Neutrophil (primary cell): ENCODE measurements around the gene ZFP36L2.
"Not testable (repeated sequence)": the region's sequence is repeated elsewhere in the genome, so short reads cannot be mapped to it uniquely, and the experiment has no call there.

Experiments
- H3K27ac ChIP-seq: fragments of 200-600 bp; sonication (generic); 2 replicates; pipeline ENCODE4 v1.5.1; 2016; ENCODE audit warnings: mild to moderate bottlenecking, moderate library complexity
- H3K27me3 ChIP-seq: fragments of 200-600 bp; sonication (generic); 2 replicates; pipeline ENCODE4 v1.6.0; 2016; ENCODE audit warnings: mild to moderate bottlenecking
- H3K36me3 ChIP-seq: fragments of 200-600 bp; sonication (generic); 2 replicates; pipeline ENCODE4 v1.5.1; 2017
- H3K4me1 ChIP-seq, 2 experiments: fragments of 200-600 bp in 1 of 2; sonication (generic) in 1 of 2; 1 replicate in 1 of 2; 2 replicates in 1 of 2; pipeline versions ENCODE4 v1.5.1 to v1.6.1; 2013 to 2016; ENCODE audit warnings: low read depth in 1 of 2, low read length in 1 of 2, mild to moderate bottlenecking in 1 of 2, moderate library complexity in 1 of 2; ENCODE audit not compliant: control insufficient read depth in 1 of 2, insufficient read depth in 1 of 2
- H3K4me3 ChIP-seq, 2 experiments: fragments of 200-600 bp in 1 of 2; sonication (generic) in 1 of 2; 1 replicate in 1 of 2; 2 replicates in 1 of 2; pipeline ENCODE4 v1.5.1; 2013 to 2016; ENCODE audit warnings: low read depth in 1 of 2, low read length in 1 of 2, mild to moderate bottlenecking in 1 of 2, moderate library complexity in 1 of 2
- H3K9me3 ChIP-seq: fragments of 200-600 bp; sonication (generic); 2 replicates; pipeline ENCODE4 v1.5.1; 2016
- TF ChIP-seq, protein P1 (sequence below): fragments of 200-600 bp; sonication (generic); IDR thresholded peaks from 2 replicates; pipeline ENCODE4 v1.5.1; 2016; ENCODE audit warnings: antibody characterized with exemption

Gene ZFP36L2

DNA sequence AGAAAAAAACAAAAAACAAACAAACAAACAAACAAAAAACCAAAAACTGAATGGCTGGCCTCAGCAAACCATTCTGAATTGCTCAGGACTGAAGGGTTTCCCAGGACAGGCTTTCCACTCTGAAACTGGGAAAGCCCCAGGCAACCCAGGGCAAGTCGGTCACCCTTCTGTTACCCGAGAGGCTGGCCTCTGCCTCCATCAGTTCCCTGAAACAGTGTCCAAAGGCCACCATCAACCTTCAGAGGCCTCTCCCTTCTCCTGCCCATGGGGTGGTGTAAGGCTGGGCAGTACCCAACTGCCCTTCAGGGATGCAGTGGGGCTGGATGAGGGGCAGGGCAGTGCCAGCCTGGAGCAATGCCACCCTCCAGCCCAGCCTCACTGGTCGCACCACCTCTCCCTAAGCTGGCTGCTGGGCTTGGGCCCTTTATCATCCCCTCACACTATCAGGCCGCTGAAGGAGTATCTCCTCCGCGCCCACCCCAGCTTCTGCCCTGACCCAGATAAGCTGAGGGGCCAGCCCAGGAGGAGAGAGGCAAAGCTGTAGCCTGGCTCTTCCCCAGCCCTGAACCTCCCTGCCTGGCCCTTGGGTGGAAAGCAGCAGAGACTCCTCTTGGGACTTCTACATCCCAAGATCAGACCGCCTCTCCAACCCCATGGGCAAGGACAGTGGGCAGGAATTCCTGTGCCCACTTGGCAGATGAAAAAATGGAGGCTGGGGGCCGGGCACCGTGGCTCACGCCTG, 35.9 kb downstream of the ZFP36L2 start:
- Histone ChIP-seq H3K9me3 (no peaks in the 10 kb centered on the region), H3K27me3 (no peaks in the 10 kb centered on the region), H3K36me3 (no peaks in the 10 kb centered on the region), H3K4me1 (peaks cover 43 to 52% of the 10 kb centered on the region in 2 experiments), H3K4me3 (no peak overlapping the region), H3K27ac (peak overlapping the region; percentile 3)
- TF ChIP-seq, protein P1, sequence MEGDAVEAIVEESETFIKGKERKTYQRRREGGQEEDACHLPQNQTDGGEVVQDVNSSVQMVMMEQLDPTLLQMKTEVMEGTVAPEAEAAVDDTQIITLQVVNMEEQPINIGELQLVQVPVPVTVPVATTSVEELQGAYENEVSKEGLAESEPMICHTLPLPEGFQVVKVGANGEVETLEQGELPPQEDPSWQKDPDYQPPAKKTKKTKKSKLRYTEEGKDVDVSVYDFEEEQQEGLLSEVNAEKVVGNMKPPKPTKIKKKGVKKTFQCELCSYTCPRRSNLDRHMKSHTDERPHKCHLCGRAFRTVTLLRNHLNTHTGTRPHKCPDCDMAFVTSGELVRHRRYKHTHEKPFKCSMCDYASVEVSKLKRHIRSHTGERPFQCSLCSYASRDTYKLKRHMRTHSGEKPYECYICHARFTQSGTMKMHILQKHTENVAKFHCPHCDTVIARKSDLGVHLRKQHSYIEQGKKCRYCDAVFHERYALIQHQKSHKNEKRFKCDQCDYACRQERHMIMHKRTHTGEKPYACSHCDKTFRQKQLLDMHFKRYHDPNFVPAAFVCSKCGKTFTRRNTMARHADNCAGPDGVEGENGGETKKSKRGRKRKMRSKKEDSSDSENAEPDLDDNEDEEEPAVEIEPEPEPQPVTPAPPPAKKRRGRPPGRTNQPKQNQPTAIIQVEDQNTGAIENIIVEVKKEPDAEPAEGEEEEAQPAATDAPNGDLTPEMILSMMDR = no peak

DNA sequence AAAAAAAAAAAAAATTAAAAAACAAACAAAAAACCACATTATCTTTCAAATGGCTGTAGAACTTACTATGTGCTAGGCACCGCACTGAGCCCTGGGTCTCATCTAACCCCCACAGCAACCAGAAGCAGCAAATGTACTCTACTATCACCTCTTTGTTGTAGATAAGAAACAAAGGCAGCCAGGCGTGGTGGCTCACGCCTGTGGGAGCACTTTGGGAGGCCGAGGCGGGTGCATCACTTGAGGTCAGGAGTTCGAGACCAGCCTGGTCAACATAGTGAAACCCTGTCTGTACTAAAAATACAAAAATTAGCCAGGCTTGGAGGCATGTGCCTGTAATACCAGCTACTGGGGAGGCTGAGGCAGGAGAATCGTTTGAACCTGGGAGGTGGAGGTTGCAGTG, 36.5 kb downstream of the ZFP36L2 start:
- not testable (repeated sequence) for H3K27me3 ChIP-seq, H3K4me3 ChIP-seq, H3K9me3 ChIP-seq, H3K36me3 ChIP-seq, H3K27ac ChIP-seq
- H3K4me1 ChIP-seq = peaks cover 42 to 53% of the 10 kb centered on the region in 2 experiments

DNA sequence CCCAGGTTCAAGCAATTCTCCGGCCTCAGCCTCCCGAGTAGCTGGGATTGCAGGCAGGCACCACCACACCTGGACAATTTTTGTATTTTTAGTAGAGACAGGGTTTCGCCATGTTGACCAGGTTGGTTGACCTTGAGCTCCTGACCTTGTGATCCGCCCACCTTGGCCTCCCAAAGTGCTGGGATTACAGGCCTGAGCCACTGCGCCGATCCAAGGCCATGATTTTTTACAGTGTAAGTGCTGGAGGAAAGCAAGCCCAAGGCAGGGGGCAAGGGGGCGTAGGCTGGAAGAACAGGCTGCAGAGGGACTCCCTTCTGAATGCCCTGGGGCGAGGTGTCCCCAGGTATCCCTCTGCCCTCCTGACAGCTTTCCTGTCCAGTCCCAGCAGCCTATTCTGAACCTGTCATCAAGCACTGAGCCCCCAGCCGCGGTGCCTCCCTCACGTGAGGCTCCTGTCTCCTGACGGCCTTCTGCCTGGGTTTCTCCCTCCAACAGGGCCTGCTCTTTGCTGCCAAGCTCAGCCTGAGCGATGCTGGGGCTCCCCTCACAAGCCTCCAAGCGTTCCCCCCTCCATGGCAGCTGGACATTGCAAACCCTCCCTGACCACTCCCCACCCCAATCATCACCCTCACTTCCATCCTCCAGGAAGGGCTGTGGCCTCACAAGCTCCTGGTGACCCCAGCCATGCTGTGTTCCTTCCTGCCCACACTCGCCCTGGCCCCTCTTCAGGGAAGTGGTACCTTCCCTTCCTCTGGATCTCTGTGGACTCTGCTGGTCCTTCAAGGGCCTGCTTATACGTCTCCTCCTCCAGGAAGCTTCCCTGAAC, 37.6 kb downstream of the ZFP36L2 start:
- Histone ChIP-seq H3K27ac (no peak overlapping the region), H3K4me3 (no peak overlapping the region), H3K9me3 (no peaks in the 10 kb centered on the region), H3K36me3 (no peaks in the 10 kb centered on the region), H3K27me3 (no peaks in the 10 kb centered on the region), H3K4me1 (peaks cover 31 to 45% of the 10 kb centered on the region in 2 experiments)
- TF ChIP-seq, protein P1 = no peak

DNA sequence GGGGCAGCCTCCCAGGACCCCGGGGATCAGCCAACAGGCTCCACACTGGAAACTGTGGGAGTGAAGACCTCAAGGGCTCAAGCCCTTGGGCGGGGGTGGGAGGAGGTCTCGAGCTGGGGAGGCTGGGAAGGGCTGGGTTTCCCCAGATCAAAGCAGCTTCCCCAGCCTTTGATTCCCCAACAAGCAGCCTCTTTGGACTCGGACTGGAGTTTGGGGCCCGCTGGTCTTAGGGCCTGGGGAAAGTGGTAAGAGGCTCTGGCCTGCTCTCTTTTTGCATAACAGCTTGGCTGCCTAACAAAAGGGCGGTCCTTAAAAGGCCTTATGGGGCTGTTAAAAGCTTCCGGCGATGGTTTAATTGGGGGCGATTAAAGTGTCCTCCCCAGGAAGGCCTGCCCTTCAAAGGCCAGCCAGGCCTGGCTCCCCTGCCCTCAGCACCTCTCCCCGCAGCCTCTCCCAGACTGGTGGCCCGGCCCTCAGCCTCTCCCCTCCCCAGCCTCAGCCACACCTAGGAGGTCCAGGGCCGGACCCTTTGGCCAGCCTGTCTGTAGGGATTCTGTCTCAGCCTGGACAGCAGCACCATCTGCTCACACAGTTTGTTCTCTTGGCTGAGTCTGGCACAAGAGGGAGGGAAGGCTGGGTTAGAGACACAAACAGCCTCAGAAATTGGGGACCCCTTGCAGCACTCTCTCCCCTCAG, 39.6 kb downstream of the ZFP36L2 start:
- H3K4me1 ChIP-seq = peaks cover 17 to 27% of the 10 kb centered on the region in 2 experiments

DNA sequence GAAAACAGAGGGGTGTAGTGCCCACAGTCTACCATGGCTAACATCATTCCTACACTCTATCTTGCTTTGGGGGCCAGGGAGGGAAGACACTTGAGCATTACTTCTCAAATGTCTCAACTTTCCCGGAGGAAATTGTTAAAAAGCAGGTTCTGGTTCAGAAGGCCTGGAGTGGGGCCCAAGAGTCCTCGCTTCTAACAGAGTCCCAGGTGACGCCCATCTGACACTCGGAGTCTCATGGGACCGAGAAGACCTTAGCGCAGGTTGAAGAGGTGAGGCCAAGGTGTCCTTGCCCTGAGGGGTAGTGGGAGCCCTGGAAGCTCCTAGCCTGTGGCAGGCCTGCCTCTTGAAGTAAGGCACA, 40.1 kb downstream of the ZFP36L2 start:
- no peak overlapping the region for H3K4me3 ChIP-seq

More for the DNA sequence above, 39.6 kb downstream of the ZFP36L2 start:
- no peaks in the 10 kb centered on the region for H3K27me3 ChIP-seq
- H3K36me3 ChIP-seq = no peaks in the 10 kb centered on the region
- no peaks in the 10 kb centered on the region for H3K9me3 ChIP-seq
- no peak overlapping the region for H3K4me3 ChIP-seq
- peak overlapping the region; percentile 61 for H3K27ac ChIP-seq
- TF ChIP-seq, protein P1 = no peak

More for the DNA sequence above, 40.1 kb downstream of the ZFP36L2 start:
- H3K4me1 ChIP-seq = peaks cover 14 to 22% of the 10 kb centered on the region in 2 experiments
- no peaks in the 10 kb centered on the region for H3K27me3 ChIP-seq
- H3K9me3 ChIP-seq = no peaks in the 10 kb centered on the region
- H3K36me3 ChIP-seq = no peaks in the 10 kb centered on the region
- peak overlapping the region; percentile 61 for H3K27ac ChIP-seq
- TF ChIP-seq, protein P1 = no peak
